C1 segment of cervical spinal cord (tissue), 14 donors: ENCODE data around the gene MXI1.

Experiments used
- DNase-seq, 14 donors: peaks; one replicate each; lab custom pipeline; 2025; lab: John Stamatoyannopoulos, UW

Gene MXI1

DNA sequence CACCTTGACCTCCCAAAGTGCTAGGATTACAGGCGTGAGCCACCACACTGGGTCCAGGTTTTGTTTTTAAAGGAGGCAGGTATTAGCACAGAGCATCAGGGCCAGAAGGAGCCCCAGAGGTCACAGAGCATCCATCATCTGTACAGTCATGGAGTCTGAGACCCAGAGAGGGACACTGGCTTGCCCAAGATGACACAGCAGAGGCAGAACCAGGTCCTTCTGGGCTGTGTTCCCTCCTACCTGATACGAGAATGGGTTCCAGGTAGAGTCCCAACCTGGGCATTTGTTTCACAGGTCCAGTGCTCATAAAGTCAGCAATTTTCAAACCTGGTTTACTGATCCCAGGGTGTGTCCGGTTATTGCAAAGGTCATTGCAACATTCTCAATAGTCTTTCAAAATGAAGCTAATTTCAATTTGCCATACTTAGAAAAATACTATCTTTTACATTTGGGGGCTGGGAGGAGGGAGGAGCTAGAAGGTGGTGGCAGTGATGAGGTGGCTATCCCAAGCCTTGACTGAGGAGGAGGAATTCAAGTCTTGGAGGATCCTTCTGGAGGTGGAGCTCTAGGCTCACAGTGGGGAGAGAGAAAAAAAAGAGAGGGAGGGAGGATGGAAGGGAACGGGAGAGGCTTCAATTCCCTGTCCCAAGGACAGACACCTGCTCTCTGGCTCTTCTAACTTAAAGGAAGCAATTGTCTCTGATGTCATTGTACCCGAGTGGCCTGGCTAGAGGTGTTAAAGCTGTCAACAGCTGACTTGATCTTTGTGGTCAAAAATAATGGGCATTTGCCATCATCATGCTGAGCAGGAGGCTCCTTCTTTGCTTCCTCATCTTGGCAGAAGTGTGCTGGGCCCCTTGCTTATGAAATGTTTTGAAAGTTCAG lies 8.1 kb downstream of the MXI1 start:
- DNase-seq: no peak

DNA sequence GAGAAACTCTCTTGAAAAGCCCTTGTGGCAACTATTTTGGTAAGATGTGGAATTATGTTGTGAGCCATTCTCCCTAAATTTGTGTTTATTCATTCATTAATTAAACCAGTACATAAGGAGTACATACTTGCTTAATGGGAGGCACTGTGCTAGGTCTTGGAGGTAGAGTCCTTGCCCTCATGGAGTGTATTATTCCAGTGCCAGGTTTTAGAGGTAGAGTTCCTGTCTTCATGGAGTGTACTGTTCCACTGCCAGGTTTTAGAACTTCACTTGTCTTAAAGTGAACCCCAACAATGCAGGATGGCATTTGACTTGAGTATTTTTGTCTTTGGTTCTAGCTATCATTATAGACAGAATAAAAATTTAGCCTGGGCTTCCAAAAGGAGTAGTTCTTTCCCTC lies 8.8 kb downstream of the MXI1 start:
- peak in 1 of 14 donors; percentile 38 for DNase-seq

DNA sequence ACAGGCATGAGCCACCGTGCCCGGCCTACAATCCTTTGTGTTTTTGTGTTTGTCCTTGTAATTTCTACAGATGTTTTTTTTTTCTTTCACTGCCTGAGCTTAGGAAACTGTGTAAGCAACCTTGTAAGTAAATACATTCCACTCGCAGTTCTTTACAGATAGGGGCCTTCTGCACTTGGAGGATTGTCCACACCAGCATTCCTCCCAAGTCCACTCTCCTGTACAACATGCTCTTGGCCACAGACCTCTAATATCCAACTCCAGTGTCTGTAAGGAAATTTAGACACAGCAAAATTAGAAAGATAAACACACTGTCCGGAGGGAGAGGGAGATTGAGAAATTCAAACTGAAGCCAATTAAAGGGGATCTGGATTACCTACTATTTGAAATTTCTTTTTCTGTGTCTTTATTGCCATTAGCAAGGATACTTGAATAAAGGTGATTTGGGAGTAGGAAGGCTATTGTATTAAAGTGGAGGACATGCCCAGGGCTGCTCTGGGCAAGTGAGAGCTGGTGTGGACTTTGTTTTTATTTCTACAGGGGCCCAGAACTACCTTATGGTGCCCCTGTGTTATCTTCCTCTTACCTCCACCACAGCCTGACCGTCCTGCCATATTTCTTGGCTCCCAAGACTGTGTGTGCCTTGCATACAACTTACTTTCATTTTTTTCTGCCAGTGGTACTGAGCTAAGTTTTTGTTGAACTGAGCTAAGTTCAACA lies 9.7 kb downstream of the MXI1 start:
- no peak for DNase-seq

DNA sequence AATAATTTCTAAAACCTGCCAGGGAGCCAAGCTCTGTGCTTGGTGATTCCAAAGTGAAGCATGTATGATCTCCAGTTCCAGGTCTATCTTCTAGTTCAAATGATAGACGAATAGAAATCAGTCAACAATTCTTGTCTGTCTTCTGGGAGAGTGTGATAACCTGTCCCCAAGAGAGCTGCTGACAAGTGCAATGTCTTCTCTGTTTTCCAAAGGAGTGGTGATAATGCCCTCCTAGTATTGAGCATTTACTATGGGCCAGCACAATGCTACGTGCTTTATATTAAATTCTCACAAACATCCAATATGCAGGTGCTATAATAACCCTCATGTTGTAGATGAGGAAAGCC lies 10.2 kb downstream of the MXI1 start:
- no peak for DNase-seq

DNA sequence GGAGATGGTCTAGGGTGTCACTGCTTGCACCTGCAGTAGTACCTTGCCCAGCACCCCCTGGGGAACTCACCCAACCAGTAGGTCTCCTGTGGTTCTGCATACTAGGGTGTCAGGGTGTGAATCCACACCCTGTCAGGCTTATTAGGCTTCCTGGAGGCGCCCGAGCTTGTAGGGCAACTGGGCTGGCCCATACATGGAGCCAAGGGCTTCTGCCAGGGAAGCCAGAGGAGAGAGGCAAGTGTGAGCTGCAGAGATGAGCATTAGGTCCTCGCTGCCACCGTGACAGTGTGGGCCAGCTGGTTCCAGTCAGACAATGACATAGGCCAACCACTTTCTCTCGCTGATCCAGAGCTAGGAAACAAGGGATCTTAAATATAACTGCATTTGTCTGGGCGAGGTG lies 11.2 kb downstream of the MXI1 start:
- no peak for DNase-seq

DNA sequence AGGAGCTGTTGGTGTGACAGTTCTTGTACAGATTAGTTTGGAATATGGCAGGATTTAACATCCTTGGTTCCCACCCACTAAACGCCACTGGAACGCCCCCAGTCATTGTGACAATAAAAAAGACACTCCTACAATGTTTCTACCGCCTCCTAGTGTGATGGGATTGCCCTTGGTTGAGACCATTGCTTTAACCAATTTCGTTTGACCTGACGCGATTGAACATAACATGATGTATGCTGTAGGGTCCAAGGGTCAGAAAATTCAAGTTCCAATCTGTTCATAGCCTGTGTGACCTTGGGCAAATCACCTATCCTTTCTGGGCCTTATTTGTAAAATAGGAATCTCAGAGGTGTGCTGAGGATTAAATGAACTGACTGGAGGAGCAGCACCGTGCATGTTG lies 12.5 kb downstream of the MXI1 start:
- no peak for DNase-seq

DNA sequence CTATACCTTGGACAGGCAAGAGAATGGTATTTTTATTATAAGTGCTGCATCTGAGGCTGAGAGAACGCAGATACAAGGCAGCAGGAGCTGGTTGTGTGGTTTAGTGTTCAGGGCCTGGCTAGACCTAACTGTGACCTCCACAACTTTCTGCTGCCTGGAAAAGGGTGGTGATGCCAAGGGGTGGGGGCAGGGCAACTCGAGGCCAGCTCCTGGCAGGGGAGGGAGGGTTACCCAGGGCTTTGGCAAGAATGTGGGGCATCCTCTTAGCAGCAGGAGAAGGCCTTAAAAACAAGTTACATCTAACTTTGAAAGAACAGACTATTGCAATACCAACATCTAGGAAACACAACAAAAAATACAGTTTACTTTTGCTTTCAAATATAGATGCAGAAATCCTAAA lies 13.0 kb downstream of the MXI1 start:
- peak in 8 of 14 donors; percentile 32 to 71 (median 55) for DNase-seq

DNA sequence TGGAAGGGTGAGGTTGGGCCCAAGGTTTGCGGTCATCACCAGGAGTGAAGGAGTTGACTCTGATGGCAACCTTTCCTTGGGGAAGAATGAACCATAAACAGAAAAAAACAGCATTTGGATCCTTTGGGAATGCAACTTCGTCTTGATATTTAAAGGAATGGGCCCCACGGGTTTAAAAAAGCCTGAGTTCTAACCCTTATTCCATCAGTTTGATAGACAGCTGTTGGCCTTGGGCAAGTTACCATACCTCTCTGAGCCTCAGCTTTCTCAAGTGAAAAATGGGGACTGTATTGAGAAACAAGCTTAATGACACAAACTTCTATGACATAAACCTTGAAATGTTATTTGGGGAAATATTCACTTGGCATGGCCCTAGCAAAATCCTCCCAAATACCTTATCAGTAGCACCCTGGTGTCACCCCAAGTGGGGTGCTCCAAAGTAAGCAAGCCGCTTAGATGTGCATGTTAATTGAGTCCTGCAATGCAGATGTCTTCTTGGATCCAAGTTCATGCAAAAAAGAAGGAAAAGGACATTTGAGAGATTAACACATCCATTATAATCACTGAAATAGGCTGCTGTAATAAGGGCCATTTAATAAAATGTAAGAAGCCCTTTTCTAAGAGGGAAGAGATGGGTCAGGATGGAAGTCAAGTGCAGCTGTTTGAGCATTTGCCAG lies 13.8 kb downstream of the MXI1 start:
- DNase-seq: no peak

DNA sequence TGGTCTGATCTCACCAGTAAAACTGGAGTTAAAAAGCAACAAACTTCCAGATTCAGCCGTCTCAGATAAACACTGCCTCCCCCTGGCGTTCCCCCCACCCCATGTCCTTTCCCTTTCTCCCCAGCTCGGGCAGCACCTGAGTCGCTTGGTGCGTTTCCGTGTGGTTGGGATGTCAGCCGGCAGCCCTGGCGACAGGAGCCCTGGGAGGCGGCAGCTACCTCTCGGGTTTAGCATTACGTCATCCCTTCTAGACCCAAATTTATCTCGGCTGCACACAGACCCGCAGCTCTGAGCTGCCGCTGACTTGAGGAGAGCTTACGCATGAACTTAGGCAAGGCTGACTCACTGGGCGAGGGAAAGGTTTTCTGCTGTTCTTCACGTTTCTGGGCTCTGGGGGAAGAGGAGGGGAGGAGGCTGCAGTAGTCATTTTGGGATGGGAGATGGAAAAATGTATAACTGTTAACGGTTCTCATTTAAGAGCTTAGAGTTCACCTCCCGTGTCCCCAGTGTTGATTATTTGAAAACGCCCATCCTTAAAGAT lies 14.4 kb downstream of the MXI1 start:
- DNase-seq: peak in 13 of 14 donors; percentile 15 to 90 (median 62)

DNA sequence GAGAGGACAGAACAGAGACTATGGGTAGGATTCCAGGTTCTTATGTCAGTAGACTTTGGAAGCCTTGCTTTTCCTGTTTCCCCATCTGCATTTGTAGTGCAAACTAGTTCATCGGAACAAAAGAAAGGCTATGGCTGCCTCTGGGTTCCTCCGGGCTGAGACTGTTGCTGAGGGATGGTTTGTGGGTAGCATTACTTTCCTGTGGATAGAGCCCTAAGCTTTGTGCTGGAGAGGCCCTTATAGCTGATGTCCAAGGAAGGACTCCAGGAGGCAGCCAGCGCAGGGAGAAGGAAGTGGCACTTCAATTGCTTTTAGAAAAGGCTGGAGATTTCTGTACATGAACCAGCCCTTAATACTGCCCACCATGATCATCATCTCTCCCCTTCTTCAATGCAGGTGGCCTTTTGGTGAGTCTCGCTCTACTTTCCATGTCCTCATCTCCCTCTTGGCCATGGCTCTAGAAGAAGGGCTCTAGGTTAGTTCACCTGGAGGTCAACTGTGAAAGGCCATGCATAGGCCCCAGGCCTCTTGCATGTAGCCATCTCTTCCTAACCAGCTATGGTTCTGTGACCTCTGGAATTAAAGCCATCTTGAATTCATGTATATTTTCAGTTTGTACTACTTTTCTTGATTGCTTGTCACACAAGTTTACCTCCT lies 15.4 kb downstream of the MXI1 start:
- DNase-seq: peak in 1 of 14 donors; percentile 17

DNA sequence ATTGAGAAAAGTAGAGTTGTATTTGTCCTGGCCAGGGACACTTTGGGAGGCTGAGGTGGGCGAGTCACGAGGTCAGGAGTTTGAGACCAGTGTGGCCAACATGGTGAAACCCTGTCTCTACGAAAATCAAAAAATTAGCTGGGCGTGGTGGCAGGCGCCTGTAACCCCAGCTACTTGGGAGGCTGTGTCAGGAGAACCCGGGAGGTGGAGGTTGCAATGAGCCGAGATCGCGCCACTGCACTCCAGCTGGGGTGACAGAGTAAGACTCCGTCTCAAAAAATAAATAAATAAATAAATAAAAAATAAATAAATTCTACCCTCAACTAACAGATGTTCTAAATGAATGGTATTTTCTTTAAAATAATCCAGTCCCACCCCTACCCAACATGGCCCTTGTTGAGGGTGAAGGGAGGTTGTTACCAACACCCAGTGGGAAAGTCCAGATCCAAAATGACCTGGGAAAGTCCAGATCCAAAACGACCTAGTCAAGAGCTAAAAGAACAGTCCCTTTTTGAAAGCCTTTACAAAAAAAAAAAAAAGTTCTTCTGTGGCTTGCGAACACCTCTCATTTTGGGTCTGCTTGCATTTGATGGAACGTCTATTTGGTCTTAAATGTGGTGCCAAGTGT lies 16.0 kb downstream of the MXI1 start:
- no peak for DNase-seq

DNA sequence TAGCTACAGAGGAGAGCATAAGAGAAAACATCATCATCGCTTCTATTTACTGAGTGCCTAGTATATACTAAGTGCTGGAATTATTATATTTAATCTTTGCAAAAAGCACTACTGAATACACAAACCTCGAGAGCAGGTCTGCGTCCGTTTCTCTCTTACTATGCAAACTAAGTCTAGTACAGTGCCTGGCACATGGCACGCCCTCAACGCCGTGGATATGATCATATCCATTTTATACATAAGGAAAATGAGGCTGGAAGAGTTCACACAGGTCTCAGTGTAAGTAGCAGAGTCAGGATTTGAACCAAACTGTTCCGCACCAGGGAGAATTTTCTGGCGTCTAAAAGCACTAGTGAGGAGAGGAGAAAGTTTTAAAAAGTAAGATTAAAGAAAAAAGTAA lies 17.6 kb downstream of the MXI1 start:
- no peak for DNase-seq

DNA sequence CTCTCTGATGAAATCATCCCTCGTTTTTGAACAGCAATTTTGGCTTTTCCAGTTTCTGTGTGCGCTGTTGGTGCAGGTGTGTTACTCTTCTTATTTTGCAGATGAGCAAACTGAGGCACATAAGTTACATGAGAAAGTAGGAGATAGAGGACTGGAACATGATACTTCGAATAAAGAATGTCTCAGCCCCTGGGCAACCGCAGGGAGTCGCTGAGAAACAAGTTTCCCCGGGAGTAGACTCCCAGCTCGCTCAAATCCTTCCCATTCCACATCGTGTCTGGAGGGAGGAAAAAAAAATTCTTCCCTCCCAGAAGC lies 18.0 kb downstream of the MXI1 start:
- no peak for DNase-seq

DNA sequence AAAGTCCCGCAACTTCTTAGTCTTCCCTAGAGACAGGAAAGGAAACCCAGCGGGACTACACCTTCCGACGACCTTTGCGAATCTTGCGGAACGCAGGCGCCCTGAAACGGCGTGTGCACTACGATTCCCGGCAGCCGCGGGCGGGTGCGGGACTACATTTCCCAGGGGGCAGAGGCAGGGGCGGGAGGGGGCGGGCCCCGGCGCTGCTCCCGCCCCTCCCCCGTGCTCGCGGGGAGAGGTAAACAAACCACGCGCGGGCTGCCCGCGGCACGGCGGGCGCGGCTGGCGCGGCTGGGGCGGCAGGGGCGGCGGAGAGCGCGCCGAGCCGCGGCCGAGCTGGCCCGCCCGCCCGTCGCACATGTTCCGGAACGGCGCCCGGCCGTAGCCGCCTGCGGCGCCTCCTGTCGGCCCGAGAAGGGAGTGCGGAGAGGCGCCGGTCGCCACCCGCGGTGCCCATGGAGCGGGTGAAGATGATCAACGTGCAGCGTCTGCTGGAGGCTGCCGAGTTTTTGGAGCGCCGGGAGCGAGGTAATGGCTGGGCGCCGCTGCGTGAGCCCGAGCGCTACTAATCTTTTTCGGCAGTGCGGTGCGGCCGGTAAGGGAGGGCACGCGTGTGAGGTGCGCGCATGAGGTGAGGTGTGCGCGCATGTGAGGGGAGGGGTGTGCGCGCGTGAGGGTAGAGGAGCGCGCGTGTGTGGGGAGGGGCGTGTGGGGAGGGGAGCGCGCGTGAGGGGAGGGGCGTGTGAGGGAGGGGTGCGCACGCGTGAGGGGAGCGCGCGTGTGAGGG lies 18.5 kb downstream of the MXI1 start:
- DNase-seq: peak; percentile 59 to 94 (median 88)

DNA sequence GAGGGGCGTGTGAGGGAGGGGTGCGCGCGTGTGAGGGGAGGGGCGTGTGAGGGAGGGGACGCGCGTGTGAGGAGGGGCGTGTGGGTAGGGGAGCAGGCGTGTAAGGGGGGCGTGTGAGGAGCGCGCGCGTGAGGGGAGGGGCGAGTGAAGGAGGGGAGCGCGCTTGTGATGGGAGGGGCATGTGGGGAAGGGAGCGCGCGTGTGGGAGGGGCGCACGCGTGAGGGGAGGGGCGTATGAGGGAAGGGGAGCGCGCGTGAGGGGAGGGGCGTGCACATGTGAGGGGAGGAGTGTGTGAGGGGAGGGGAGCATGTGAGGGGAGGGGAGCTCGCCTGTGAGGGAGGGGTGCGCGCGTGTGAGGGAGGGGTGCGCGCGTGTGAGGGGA lies 19.1 kb downstream of the MXI1 start:
- peak in 13 of 14 donors; percentile 40 to 96 (median 86) for DNase-seq

DNA sequence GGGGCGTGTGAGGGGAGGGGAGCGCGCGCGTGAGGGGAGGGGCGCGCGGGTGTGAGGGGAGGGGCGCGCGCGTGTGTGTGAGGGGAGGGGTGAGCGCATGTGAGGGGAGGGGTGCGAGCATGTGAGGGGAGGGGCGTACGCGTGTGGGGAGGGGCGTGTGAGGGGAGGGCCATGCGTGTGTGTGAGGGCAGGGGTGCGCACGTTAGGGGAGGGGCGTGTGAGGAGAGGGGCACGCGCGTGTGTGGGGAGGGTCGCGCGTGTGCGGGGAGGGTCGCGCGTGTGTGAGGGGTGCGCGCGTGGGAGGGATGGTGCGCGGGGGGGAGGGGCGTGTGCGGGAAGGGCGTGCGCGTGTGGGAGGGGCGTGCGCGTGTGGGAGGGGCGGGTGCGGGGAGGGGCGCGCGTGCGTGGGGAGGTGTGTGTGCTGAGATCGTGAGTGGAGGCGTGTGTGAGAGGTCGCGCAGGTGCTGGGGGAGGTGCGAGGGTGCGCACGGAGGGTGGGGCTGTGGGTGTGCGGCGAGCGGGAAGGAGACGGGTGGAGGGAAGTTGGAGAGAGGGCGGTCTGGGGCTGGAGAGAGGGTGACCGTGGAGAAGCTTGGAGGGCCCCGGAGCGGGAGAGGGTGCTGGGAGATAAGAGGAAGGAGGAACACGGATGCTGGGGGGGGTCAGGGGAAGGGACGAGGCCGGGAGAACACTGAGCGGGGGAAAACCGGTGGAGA lies 19.7 kb downstream of the MXI1 start:
- peak in 12 of 14 donors; percentile 57 to 87 (median 69) for DNase-seq

DNA sequence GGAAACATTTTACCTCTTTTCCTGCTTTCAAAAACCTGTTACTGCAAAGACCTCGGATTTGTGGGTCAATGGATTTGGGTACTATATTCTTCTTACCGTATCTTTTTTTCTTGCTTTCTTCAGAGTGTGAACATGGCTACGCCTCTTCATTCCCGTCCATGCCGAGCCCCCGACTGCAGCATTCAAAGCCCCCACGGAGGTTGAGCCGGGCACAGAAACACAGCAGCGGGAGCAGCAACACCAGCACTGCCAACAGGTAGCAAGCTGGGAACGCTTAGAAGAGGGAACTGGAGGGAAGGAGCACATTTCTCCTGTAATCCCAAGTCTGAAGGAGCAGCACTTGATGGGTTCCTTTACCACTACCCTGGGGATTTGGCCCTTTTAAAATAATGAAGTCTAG lies 20.7 kb downstream of the MXI1 start:
- DNase-seq: no peak

DNA sequence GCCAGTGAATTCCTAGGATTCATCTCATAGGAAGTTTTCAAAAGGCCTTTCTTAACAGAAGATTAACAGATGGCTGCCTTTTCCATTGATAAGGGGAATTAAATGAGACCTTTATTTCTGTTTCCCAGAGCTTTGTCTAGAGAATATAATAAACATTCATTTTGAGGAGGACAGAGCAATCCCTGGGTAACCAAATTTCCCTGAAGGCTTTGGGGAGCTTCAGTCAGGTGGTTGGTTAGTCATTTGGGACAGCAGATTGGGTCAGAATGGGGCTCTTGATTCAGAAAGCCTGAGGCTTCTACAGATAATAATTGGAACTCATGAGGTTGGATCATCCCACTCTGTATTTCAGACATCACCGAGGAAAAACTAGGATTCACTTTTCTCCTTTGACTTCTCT lies 21.8 kb downstream of the MXI1 start:
- DNase-seq: no peak

DNA sequence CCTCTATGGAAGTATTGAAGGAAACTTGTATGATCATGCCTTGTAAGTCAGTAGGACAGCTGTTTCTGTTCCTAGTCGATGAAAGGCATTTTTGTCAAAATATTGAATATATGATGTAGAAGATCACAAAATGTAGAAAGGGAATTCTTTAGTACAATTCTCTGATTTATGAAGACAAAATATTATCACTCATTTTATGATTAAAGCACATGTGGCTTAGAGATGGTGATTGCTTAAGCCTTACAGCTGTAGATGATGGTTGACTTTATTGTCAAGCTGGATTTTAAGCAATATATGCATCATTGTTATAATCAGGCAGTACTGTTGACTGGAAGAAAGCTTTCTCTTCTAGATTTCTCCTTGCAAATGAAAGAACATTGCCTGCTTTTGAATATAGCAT lies 26.4 kb downstream of the MXI1 start:
- no peak for DNase-seq

DNA sequence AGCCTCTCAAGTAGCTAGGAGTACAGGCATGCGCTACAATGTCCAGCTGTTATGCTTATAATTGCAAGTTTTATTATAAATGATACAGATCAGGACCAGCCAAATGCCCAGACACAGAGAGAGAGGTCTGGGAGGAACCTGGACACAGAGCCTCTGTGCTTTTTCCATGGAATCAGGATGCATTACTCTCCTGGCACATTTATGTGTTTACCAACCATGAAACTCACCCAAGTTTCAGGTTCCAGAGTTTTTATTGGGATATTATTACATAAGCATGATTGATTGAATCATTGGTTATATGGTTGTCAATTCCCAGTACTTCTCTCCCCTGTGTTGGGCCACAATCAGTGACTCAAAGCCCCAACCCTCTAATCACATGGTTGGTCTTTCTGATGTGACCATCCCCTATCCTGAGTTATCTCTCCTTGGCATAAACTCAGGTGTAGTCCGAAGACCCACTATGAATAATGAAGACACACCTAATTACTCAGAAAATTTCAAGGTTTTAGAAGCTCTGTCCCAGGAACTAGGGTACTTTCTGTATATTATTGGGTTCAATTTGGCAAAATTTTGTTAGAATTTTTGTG lies 30.6 kb downstream of the MXI1 start:
- no peak for DNase-seq
